SK-N-SH treated with all-trans-retinoic acid at 6 μM for 48 hours (cell line): ENCODE results near the gene SLC46A2.

Experiments
- ARNTL ChIP-seq: fragments of 450-650 bp; formaldehyde crosslinking; IDR thresholded peaks from 2 replicates; pipeline ENCODE4 v1.5.0; 2020; ENCODE audit warnings: low read depth, mild to moderate bottlenecking, moderate library complexity, borderline replicate concordance
- GLIS3 ChIP-seq: fragments of 250-450 bp; sonication (Bioruptor Pico); IDR thresholded peaks from 2 replicates; pipeline ENCODE4 v1.5.0; 2020; ENCODE audit warnings: mild to moderate bottlenecking, moderate library complexity
- OSR1 ChIP-seq: fragments of 250-450 bp; sonication (Bioruptor Pico); IDR thresholded peaks from 2 replicates; pipeline ENCODE4 v1.8.0; 2022; ENCODE audit warnings: moderate library complexity, mild to moderate bottlenecking, inconsistent platforms
- PATZ1 ChIP-seq: fragments of 250-450 bp; sonication (Bioruptor Pico); IDR thresholded peaks from 2 replicates; pipeline ENCODE4 v1.8.0; 2020; ENCODE audit warnings: mild to moderate bottlenecking, moderate library complexity, borderline replicate concordance
- RARB ChIP-seq: fragments of 250-450 bp; sonication (Bioruptor Pico); IDR thresholded peaks from 2 replicates; pipeline ENCODE4 v1.8.0; 2021; ENCODE audit warnings: mild to moderate bottlenecking, moderate library complexity
- ZC3H10 ChIP-seq: fragments of 250-450 bp; sonication (Bioruptor Pico); IDR thresholded peaks from 2 replicates; pipeline ENCODE4 v1.5.1; 2021; ENCODE audit warnings: mild to moderate bottlenecking, moderate library complexity
- ZFP3 ChIP-seq: fragments of 250-450 bp; sonication (Bioruptor Pico); IDR thresholded peaks from 2 replicates; pipeline ENCODE4 v1.5.0; 2020; ENCODE audit warnings: mild to moderate bottlenecking, moderate library complexity
- ZFP30 ChIP-seq: fragments of 450-650 bp; formaldehyde crosslinking; IDR thresholded peaks from 2 replicates; pipeline ENCODE4 v1.5.0; 2022; ENCODE audit warnings: mild to moderate bottlenecking, moderate library complexity

- TF ChIP-seq PATZ1 (CRISPR knock-in tag) (no peak), ZFP30 (no peak), ZC3H10 (CRISPR knock-in tag) (no peak), OSR1 (CRISPR knock-in tag) (no peak), ARNTL (CRISPR knock-in tag) (no peak), ZFP3 (CRISPR knock-in tag) (no peak), RARB (CRISPR knock-in tag) (no peak), GLIS3 (CRISPR knock-in tag) (no peak)
These were observed 59.3 kb downstream of the SLC46A2 start for GRCh38 chr9:112831281-112831851.
